ENCODE results near the gene EPM2AIP1.
A peak's percentile ranks its signal among the peaks of the same experiment; 100 is the strongest.

EPM2AIP1 gene

DNA sequence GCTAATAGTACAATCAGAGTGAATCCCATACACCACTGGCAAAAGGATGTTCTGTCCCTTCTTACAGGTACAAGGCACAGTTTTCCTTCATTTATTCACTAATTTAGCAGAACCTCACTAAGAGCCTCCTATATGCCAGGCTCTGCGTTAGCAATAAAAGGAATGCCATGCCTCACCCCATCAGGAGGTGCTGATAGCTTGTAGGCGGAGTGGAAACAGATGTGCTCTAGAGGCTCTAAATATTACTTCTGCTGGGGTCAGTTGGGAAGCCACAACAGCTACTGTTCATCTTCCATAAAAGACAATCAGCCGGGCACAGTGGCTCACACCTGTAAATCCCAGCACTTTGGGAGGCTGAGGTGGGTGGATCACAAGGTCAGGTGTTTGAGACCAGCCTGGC is 24.8 kb upstream of the EPM2AIP1 start:
- Histone ChIP-seq H3K36me3 (peaks cover 62 to 97% (median 96%) of the 10 kb centered on the region in 3 donors), H3K4me1 (no peaks in the 10 kb centered on the region), H3K27me3 (no peaks in the 10 kb centered on the region), H3K9me3 (no peaks in the 10 kb centered on the region), H3K27ac (no peak overlapping the region), H3K4me3 (no peak overlapping the region)
- DNase-seq: no peak
- TF ChIP-seq, protein P1, sequence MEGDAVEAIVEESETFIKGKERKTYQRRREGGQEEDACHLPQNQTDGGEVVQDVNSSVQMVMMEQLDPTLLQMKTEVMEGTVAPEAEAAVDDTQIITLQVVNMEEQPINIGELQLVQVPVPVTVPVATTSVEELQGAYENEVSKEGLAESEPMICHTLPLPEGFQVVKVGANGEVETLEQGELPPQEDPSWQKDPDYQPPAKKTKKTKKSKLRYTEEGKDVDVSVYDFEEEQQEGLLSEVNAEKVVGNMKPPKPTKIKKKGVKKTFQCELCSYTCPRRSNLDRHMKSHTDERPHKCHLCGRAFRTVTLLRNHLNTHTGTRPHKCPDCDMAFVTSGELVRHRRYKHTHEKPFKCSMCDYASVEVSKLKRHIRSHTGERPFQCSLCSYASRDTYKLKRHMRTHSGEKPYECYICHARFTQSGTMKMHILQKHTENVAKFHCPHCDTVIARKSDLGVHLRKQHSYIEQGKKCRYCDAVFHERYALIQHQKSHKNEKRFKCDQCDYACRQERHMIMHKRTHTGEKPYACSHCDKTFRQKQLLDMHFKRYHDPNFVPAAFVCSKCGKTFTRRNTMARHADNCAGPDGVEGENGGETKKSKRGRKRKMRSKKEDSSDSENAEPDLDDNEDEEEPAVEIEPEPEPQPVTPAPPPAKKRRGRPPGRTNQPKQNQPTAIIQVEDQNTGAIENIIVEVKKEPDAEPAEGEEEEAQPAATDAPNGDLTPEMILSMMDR (IDR thresholded peaks at IDR 0.05): no peak
- intact Hi-C loops (cut with DNase I; ENCODE audit: low total_unique reads): no loop called here

DNA sequence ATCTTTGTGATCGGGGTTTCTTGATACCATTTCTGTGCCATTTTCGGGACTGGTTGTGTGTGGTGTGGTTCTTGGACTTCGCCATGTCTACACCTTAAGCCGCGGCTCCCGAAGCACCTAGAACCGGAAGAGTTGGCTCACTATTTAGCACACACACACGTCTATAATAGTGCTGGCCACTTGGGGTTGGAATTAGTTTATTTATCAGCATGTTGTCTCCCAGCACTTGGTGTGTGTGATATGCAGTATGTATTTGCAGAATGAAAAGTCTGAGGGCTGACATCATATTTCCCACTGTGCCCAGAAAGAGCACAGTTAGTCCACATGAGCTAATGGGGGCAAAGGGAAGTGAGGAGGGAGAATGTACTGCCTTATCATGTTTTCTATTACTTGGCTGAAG is 24.0 kb upstream of the EPM2AIP1 start:
- TF ChIP-seq, protein P1 (IDR thresholded peaks at IDR 0.05): no peak
- H3K27me3 ChIP-seq: no peaks in the 10 kb centered on the region
- no peak for DNase-seq
- H3K4me3 ChIP-seq: no peak overlapping the region
- peaks cover 66 to 97% (median 96%) of the 10 kb centered on the region in 3 donors for H3K36me3 ChIP-seq
- no peak overlapping the region for H3K27ac ChIP-seq
- no peaks in the 10 kb centered on the region for H3K4me1 ChIP-seq
- intact Hi-C loops (cut with DNase I; ENCODE audit: low total_unique reads): no loop called here
- no peaks in the 10 kb centered on the region for H3K9me3 ChIP-seq

DNA sequence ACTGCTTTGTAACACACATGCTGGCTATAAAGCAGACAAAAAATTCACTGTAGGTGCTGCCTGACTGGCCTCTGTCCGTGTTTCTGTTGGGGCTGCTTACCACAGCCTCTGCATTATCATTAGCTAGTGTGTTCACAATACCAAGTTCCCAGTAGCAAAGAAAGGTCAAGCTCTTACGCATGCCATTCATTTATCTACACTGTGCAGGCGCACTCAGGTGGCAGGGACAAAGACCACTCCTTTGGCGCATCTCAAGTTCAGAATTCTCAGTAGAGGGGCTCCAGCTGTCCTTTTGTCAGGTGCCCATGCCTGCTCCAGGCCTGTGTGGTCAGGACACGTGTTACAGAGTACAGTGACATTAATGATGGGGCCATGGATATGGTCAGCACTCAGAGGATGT is 22.7 kb upstream of the EPM2AIP1 start:
- intact Hi-C loops (cut with DNase I; ENCODE audit: low total_unique reads): no loop called here
- Histone ChIP-seq H3K36me3 (peaks cover 62 to 97% (median 87%) of the 10 kb centered on the region in 3 donors), H3K27me3 (no peaks in the 10 kb centered on the region), H3K4me3 (no peak overlapping the region), H3K27ac (no peak overlapping the region), H3K4me1 (no peaks in the 10 kb centered on the region), H3K9me3 (no peaks in the 10 kb centered on the region)
- TF ChIP-seq, protein P1 (IDR thresholded peaks at IDR 0.05): no peak
- DNase-seq: no peak

DNA sequence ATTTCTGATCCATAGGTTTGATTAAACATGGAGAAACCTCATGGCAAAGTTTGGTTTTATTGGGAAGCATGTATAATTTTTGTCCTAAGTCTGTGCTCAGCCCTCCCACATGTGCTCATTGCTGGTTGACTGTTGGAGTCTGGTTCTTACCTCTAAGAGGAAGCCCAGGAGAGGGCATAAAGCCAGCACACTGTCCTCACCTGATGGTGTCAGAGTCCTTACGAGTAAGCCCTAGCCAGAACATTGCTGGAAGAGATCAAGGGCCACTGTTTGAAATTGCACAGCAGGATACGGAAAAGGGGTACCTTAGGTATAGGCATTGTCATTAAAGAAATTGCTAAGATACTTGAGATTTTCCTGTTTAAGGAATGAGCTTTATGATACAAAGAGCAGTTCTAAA is 21.7 kb upstream of the EPM2AIP1 start:
- intact Hi-C loops (cut with DNase I; ENCODE audit: low total_unique reads): no loop called here
- H3K4me3 ChIP-seq: no peak overlapping the region
- H3K9me3 ChIP-seq: no peaks in the 10 kb centered on the region
- H3K27me3 ChIP-seq: no peaks in the 10 kb centered on the region
- TF ChIP-seq, protein P1 (IDR thresholded peaks at IDR 0.05): no peak
- no peaks in the 10 kb centered on the region for H3K4me1 ChIP-seq
- H3K27ac ChIP-seq: no peak overlapping the region
- peaks cover 52 to 93% (median 77%) of the 10 kb centered on the region in 3 donors for H3K36me3 ChIP-seq
- no peak for DNase-seq

DNA sequence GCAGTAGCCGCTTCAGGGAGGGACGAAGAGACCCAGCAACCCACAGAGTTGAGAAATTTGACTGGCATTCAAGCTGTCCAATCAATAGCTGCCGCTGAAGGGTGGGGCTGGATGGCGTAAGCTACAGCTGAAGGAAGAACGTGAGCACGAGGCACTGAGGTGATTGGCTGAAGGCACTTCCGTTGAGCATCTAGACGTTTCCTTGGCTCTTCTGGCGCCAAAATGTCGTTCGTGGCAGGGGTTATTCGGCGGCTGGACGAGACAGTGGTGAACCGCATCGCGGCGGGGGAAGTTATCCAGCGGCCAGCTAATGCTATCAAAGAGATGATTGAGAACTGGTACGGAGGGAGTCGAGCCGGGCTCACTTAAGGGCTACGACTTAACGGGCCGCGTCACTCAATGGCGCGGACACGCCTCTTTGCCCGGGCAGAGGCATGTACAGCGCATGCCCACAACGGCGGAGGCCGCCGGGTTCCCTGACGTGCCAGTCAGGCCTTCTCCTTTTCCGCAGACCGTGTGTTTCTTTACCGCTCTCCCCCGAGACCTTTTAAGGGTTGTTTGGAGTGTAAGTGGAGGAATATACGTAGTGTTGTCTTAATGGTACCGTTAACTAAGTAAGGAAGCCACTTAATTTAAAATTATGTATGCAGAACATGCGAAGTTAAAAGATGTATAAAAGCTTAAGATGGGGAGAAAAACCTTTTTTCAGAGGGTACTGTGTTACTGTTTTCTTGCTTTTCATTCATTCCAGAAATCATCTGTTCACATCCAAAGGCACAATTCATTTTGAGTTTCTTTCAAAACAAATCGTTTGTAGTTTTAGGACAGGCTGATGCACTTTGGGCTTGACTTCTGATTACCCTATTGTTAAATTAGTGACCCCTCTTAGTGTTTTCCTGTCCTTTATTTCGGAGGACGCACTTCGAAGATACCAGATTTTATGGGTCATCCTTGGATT is 674 bp upstream of the EPM2AIP1 start, which contains the start of gene MLH1:
MLH1 (plus strand) TSS at position 193 of the 958 bp plus-strand sequence; CDS start at position 223, 30 bp downstream.
- peaks cover 0 to 45% (median 38%) of the 10 kb centered on the region in 4 donors for H3K4me1 ChIP-seq
- H3K36me3 ChIP-seq: peaks cover 21 to 34% (median 24%) of the 10 kb centered on the region in 3 donors
- intact Hi-C loops (cut with DNase I; ENCODE audit: low total_unique reads): no loop called here

More for the DNA sequence above, 674 bp upstream of the EPM2AIP1 start, which contains the start of gene MLH1:
- H3K27me3 ChIP-seq: no peaks in the 10 kb centered on the region
- DNase-seq: peak; percentile 96 to 100
- peak within 1 kb of the TSS; percentile 90 to 92 for H3K27ac ChIP-seq
- no peaks in the 10 kb centered on the region for H3K9me3 ChIP-seq
- H3K4me3 ChIP-seq: peak within 1 kb of the TSS; percentile 61 to 79
- TF ChIP-seq, protein P1 (IDR thresholded peaks at IDR 0.05): no peak

Data from tibial artery (tissue), 4 donors.